ENCODE measurements around the gene DNAJB13.

- TF ChIP-seq POLR2A (IDR thresholded peaks at IDR 0.05), result no peak
- TF ChIP-seq, protein P1, sequence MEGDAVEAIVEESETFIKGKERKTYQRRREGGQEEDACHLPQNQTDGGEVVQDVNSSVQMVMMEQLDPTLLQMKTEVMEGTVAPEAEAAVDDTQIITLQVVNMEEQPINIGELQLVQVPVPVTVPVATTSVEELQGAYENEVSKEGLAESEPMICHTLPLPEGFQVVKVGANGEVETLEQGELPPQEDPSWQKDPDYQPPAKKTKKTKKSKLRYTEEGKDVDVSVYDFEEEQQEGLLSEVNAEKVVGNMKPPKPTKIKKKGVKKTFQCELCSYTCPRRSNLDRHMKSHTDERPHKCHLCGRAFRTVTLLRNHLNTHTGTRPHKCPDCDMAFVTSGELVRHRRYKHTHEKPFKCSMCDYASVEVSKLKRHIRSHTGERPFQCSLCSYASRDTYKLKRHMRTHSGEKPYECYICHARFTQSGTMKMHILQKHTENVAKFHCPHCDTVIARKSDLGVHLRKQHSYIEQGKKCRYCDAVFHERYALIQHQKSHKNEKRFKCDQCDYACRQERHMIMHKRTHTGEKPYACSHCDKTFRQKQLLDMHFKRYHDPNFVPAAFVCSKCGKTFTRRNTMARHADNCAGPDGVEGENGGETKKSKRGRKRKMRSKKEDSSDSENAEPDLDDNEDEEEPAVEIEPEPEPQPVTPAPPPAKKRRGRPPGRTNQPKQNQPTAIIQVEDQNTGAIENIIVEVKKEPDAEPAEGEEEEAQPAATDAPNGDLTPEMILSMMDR (IDR thresholded peaks at IDR 0.05), result no peak
Observed at GRCh38 chr11:73951797-73952196, 971 bp downstream of the DNAJB13 start.

All from adrenal gland (tissue), 5 donors.